ENCODE measurements around the gene SLC34A3.

Gene SLC34A3

GRCh38 chr9:137227054-137227852 is 3.4 kb upstream of the SLC34A3 start, which contains the start of gene RNF224:
Gene RNF224 (plus strand): TSS chr9:137227502. CDS start chr9:137228336, 834 bp downstream.
- peak; percentile 59 to 96 (median 78) for DNase-seq
- intact Hi-C loops (cut with DNase I) = loop anchor here (2.0 kb wide), 1 partner anchor 108 kb away; no protein-coding TSS in a partner anchor

GRCh38 chr9:137227853-137228505 is 2.7 kb upstream of the SLC34A3 start:
- intact Hi-C loops (cut with DNase I) = loop anchor here (2.0 kb wide), 1 partner anchor 109 kb away; no protein-coding TSS in a partner anchor
- DNase-seq = peak in 1 of 10 donors; percentile 82

- no peak for DNase-seq
- intact Hi-C loops (cut with DNase I) = no loop called here
Observed at GRCh38 chr9:137228506-137228967, 2.2 kb upstream of the SLC34A3 start.

GRCh38 chr9:137228968-137229896 is 1.5 kb upstream of the SLC34A3 start:
- DNase-seq = no peak
- intact Hi-C loops (cut with DNase I) = no loop called here

DNA sequence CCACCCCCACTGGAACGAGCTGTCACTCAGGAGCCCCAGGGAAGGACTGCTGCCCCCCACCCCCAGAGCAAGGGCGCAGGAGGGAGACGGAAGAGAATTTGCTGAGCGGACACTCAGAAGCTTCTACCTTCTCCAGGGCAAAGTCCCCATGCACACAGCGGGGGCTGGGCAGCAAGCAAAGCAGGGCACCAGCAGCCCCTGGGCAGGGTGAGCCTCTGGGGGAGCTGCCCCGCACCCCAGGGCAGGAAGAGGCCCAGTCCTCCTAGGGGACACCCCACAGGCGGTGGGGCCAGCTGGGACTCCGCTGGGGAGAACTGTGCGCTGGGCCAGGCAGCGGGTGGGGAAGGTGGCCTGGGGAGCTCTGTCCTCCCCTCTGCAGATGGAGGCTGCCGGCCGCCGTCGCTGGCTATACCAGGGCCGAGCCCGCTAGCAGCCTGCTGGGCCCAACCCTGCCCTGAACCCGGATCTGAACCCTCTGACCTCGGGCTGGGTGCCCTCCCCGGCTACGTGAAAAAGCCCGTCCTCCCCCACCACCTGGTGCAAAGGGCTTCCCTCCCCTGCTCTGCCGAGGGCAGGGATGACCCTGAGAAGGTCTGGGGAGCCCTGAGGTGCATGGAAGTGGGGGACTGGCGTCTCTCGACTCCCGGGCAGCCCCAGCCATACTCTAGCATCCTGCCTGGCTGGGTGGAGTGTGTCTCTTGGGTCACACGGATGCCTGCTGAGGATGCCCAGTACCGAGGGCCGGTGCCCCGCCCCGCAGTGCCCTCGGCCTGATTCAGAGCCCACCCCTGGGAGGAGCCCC is 597 bp upstream of the SLC34A3 start:
- DNase-seq = no peak
- intact Hi-C loops (cut with DNase I) = no loop called here

GRCh38 chr9:137231372-137232039 is 805 bp downstream of the SLC34A3 start:
- DNase-seq = no peak
- intact Hi-C loops (cut with DNase I) = no loop called here

GRCh38 chr9:137232101-137232500 is 1.4 kb downstream of the SLC34A3 start:
- intact Hi-C loops (cut with DNase I) = no loop called here
- no peak for DNase-seq

- DNase-seq = no peak
Observed at GRCh38 chr9:137232510-137232909, 1.8 kb downstream of the SLC34A3 start.

DNA sequence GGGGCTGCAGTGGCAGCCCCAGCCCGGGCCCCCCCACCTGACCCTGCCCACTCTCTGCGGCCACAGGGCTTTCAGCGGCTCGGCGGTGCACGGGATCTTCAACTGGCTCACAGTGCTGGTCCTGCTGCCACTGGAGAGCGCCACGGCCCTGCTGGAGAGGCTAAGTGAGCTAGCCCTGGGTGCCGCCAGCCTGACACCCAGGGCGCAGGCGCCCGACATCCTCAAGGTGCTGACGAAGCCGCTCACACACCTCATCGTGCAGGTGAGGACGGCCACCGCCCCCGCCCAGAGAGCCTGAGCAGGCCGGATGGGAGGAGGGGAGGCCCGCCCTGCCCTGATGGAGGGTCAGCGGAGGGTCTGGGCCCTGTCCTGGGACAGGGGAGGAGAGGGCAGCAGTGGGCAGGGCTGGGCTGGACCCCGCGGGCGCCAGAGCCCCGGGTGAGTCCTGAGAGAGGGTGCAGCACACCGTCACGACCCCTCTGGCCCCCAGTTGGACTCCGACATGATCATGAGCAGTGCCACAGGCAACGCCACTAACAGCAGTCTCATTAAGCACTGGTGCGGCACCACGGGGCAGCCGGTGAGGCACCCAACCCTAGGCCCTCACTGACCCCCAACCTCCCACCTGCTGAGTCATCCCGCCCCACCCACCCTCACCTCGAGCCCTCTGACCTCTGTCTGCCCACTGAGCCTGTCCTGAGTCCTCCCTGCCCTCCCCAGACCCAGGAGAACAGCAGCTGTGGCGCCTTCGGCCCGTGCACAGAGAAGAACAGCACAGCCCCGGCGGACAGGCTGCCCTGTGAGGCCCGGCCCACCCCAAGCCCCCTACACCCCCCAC is 2.7 kb downstream of the SLC34A3 start:
- intact Hi-C loops (cut with DNase I) = no loop called here
- no peak for DNase-seq

More at GRCh38 chr9:137232510-137232909, 1.8 kb downstream of the SLC34A3 start:
- intact Hi-C loops (cut with DNase I) = no loop called here

GRCh38 chr9:137234055-137234697 is 3.5 kb downstream of the SLC34A3 start:
- intact Hi-C loops (cut with DNase I) = no loop called here

GRCh38 chr9:137234758-137235423 is 4.2 kb downstream of the SLC34A3 start:
- intact Hi-C loops (cut with DNase I) = loop anchor here (5.0 kb wide), 1 partner anchor 48 kb away; the partner anchor contains the start of genes ANAPC2 and SSNA1
- DNase-seq = no peak

More at GRCh38 chr9:137234055-137234697, 3.5 kb downstream of the SLC34A3 start:
- no peak for DNase-seq

DNA sequence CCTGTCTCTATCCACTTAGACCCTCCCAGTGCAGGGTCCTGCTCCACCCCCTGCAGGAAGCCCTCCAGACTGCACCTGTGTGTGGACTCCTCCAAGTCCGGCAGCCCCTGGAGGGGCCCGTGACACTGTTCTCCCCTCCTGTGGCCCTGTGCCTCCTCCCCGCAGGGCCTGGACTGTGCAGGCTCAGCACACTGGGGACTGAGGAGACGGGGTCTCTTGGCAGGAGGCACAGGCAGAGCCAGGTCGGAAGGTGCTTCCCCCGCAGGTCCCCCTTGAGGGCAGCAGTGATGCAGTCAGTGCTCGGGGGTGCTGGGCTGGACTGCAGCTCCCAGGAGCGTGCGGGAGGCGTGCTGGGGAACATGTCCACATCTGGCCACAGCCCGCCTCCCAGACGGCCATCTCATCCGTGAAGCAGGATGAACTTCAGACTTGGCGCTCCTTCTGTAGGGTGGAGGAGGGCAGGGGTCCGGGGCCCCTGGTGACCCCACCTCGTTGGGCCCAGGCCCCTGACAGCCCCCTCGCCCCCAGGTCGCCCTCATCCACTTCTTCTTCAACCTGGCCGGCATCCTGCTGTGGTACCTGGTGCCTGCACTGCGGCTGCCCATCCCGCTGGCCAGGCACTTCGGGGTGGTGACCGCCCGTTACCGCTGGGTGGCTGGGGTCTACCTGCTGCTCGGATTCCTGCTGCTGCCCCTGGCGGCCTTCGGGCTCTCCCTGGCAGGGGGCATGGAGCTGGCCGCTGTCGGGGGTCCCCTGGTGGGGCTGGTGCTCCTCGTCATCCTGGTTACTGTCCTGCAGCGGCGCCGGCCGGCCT is 4.9 kb downstream of the SLC34A3 start:
- intact Hi-C loops (cut with DNase I) = loop anchor here (5.0 kb wide), 1 partner anchor 48 kb away; the partner anchor contains the start of genes ANAPC2 and SSNA1
- DNase-seq = no peak

GRCh38 chr9:137236238-137236935 is 5.7 kb downstream of the SLC34A3 start:
- DNase-seq = peak; percentile 66 to 97 (median 82)
- intact Hi-C loops (cut with DNase I) = loop anchor here (5.0 kb wide), 1 partner anchor 49 kb away; the partner anchor contains the start of genes ANAPC2 and SSNA1

GRCh38 chr9:137236936-137237421 is 6.3 kb downstream of the SLC34A3 start:
- no peak for DNase-seq
- intact Hi-C loops (cut with DNase I) = loop anchor here (5.0 kb wide), 1 partner anchor 50 kb away; the partner anchor contains the start of genes ANAPC2 and SSNA1
